Measurements from ENCODE around the gene GLRX5. TPM values are rescaled to one million over a fixed set of nuclear protein-coding genes. Genes with fewer than 3 reads are reported as not detected.

GLRX5 gene
- total RNA-seq, 2 experiments from 2014 or later: 11.3 to 11.9 TPM

DNA sequence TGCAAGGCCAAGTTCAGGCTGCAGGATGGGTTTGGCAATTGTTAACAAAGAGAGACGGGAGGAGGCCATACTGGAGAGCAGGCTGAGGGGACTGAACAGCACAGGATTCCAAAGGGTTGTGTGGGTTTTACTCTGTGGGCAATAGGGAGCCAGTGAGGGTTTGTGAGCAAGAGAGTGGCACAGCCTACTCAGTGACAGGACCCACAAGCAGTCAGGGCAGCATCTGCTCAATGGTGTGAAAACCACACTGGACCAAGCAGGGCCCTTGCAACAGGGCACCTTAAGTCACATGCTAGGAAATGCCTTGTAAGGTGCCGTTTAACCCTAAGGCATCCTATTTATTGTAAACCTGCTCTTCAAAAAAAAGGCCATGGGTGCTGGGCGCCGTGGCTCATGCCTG is 40.4 kb upstream of the GLRX5 start:
- intact Hi-C loops (cut with DNase I, micrococcal nuclease): no loop called here
- TF ChIP-seq, protein P1, sequence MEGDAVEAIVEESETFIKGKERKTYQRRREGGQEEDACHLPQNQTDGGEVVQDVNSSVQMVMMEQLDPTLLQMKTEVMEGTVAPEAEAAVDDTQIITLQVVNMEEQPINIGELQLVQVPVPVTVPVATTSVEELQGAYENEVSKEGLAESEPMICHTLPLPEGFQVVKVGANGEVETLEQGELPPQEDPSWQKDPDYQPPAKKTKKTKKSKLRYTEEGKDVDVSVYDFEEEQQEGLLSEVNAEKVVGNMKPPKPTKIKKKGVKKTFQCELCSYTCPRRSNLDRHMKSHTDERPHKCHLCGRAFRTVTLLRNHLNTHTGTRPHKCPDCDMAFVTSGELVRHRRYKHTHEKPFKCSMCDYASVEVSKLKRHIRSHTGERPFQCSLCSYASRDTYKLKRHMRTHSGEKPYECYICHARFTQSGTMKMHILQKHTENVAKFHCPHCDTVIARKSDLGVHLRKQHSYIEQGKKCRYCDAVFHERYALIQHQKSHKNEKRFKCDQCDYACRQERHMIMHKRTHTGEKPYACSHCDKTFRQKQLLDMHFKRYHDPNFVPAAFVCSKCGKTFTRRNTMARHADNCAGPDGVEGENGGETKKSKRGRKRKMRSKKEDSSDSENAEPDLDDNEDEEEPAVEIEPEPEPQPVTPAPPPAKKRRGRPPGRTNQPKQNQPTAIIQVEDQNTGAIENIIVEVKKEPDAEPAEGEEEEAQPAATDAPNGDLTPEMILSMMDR (IDR thresholded peaks at IDR 0.05): no peak

GRCh38 chr14:95495076-95495475 is 39.8 kb upstream of the GLRX5 start:
- intact Hi-C loops (cut with DNase I, micrococcal nuclease): loop anchor here in 1 of 2 experiments (5.0 kb wide), 1 partner anchor 33 kb away; no protein-coding TSS in a partner anchor
- H3K4me3 Mint-ChIP-seq: no peak overlapping the region
- ChIA-PET POLR2A (no interaction called here), CTCF (interaction anchor here (1.0 to 1.1 kb wide), 2 partner anchors 19 to 32 kb away, joined by 4 to 6 read pairs; no protein-coding TSS in a partner anchor)
- Histone ChIP-seq H3K9me3 (ENCODE audit: control insufficient read depth in 1 of 2, insufficient read depth in 1 of 2, low read length in 2 of 2) (no peaks in the 10 kb centered on the region), H3K4me1 (ENCODE audit: insufficient read depth, low read length) (peaks cover 48% of the 10 kb centered on the region), H3K27ac (ENCODE audit: low read depth in 1 of 2, low read length in 2 of 2) (peak overlapping the region; percentile 23 to 70), H3K4me3 (ENCODE audit: low read length) (no peak overlapping the region), H3K36me3 (ENCODE audit: insufficient read depth, low read length) (peaks cover 8% of the 10 kb centered on the region), H3K27me3 (ENCODE audit: control insufficient read depth in 1 of 2, insufficient read depth in 2 of 2, low read length in 2 of 2) (no peaks in the 10 kb centered on the region)
- H3K27me3 Mint-ChIP-seq: no peaks in the 10 kb centered on the region
- no peaks in the 10 kb centered on the region for H3K9me3 Mint-ChIP-seq
- H3K36me3 Mint-ChIP-seq (ENCODE audit: low read depth): peaks cover 18% of the 10 kb centered on the region
- no peak for DNase-seq
- ATAC-seq (ENCODE audit: poor library complexity): no peak
- TF ChIP-seq, protein P1 (IDR thresholded peaks at IDR 0.05): no peak
- H3K27ac Mint-ChIP-seq: peak overlapping the region; percentile 68
- H3K4me1 Mint-ChIP-seq (ENCODE audit: low read depth): peaks cover 85% of the 10 kb centered on the region

More for the DNA sequence above, 40.4 kb upstream of the GLRX5 start:
- H3K4me1 ChIP-seq (ENCODE audit: insufficient read depth, low read length): peaks cover 53% of the 10 kb centered on the region
- Mint-ChIP-seq H3K4me1 (ENCODE audit: low read depth) (peaks cover 83% of the 10 kb centered on the region), H3K27ac (peak overlapping the region; percentile 68), H3K27me3 (no peaks in the 10 kb centered on the region), H3K4me3 (peak overlapping the region; percentile 5), H3K9me3 (no peaks in the 10 kb centered on the region), H3K36me3 (ENCODE audit: low read depth) (peaks cover 11% of the 10 kb centered on the region)
- POLR2A ChIA-PET: interaction anchor here (0.8 to 1.0 kb wide), 2 partner anchors 16 to 22 kb away, joined by 3 read pairs; partner anchors contain the start of gene SYNE3
- no peaks in the 10 kb centered on the region for H3K27me3 ChIP-seq (ENCODE audit: control insufficient read depth in 1 of 2, insufficient read depth in 2 of 2, low read length in 2 of 2)
- CTCF ChIA-PET: no interaction called here
- no peaks in the 10 kb centered on the region for H3K9me3 ChIP-seq (ENCODE audit: control insufficient read depth in 1 of 2, insufficient read depth in 1 of 2, low read length in 2 of 2)
- ATAC-seq (ENCODE audit: poor library complexity) (no peak), DNase-seq (no peak)
- H3K27ac ChIP-seq (ENCODE audit: low read depth in 1 of 2, low read length in 2 of 2): no peak overlapping the region
- no peak overlapping the region for H3K4me3 ChIP-seq (ENCODE audit: low read length)
- H3K36me3 ChIP-seq (ENCODE audit: insufficient read depth, low read length): peaks cover 7% of the 10 kb centered on the region

GRCh38 chr14:95495538-95496025 is 39.3 kb upstream of the GLRX5 start:
- DNase-seq (peak in 4 of 14 experiments; percentile 40 to 71 (median 58)), ATAC-seq (ENCODE audit: poor library complexity) (peak; percentile 66)
- no peaks in the 10 kb centered on the region for H3K9me3 Mint-ChIP-seq
- TF ChIP-seq, protein P1 (IDR thresholded peaks at IDR 0.05): no peak
- H3K9me3 ChIP-seq (ENCODE audit: control insufficient read depth in 1 of 2, insufficient read depth in 1 of 2, low read length in 2 of 2): no peaks in the 10 kb centered on the region
- POLR2A ChIA-PET: interaction anchor here (1.1 to 2.2 kb wide), 4 partner anchors 20 to 33 kb away, joined by 3 to 13 read pairs (median 4); partner anchors contain the start of gene SYNE3
- H3K27ac ChIP-seq (ENCODE audit: low read depth in 1 of 2, low read length in 2 of 2): peak overlapping the region; percentile 23 to 70
- H3K27ac Mint-ChIP-seq: peak overlapping the region; percentile 68
- H3K4me1 Mint-ChIP-seq (ENCODE audit: low read depth): peaks cover 84% of the 10 kb centered on the region
- no peak overlapping the region for H3K4me3 ChIP-seq (ENCODE audit: low read length)
- no peak overlapping the region for H3K4me3 Mint-ChIP-seq
- peaks cover 45% of the 10 kb centered on the region for H3K4me1 ChIP-seq (ENCODE audit: insufficient read depth, low read length)
- CTCF ChIA-PET: interaction anchor here (1.0 to 1.1 kb wide), 4 partner anchors 19 to 34 kb away, joined by 3 to 6 read pairs (median 4); no protein-coding TSS in a partner anchor
- no peaks in the 10 kb centered on the region for H3K27me3 Mint-ChIP-seq
- peaks cover 13% of the 10 kb centered on the region for H3K36me3 ChIP-seq (ENCODE audit: insufficient read depth, low read length)
- peaks cover 20% of the 10 kb centered on the region for H3K36me3 Mint-ChIP-seq (ENCODE audit: low read depth)
- no peaks in the 10 kb centered on the region for H3K27me3 ChIP-seq (ENCODE audit: control insufficient read depth in 1 of 2, insufficient read depth in 2 of 2, low read length in 2 of 2)
- intact Hi-C loops (cut with DNase I, micrococcal nuclease): loop anchor here in 1 of 2 experiments (5.0 kb wide), 1 partner anchor 33 kb away; no protein-coding TSS in a partner anchor

Measured in CD4-positive, alpha-beta T cell (primary cell).